Nephron (organoid): ENCODE results near the gene RAP1GAP2.
A peak's percentile ranks its signal among the peaks of the same experiment; 100 is the strongest.

Experiments used
- H3K27ac Mint-ChIP-seq, 3 experiments: 2 replicates each; pipeline ENCODE4 v1.8.0; 2020; ENCODE audit warnings: mixed read lengths in 3 of 3, mild to moderate bottlenecking in 2 of 3, moderate library complexity in 1 of 3
- H3K27me3 Mint-ChIP-seq: 2 replicates; pipeline ENCODE4 v1.8.0; 2021; ENCODE audit warnings: low read depth, mild to moderate bottlenecking, moderate library complexity, mixed read lengths
- H3K36me3 Mint-ChIP-seq: 2 replicates; pipeline ENCODE4 v1.8.0; 2020; ENCODE audit warnings: low read depth, mixed read lengths
- H3K4me1 Mint-ChIP-seq: 2 replicates; pipeline ENCODE4 v1.8.0; 2020; ENCODE audit warnings: mixed read lengths
- H3K4me3 Mint-ChIP-seq, 3 experiments: 2 replicates each; pipeline ENCODE4 v1.8.0; 2020; ENCODE audit warnings: mild to moderate bottlenecking in 3 of 3, mixed read lengths in 3 of 3, moderate library complexity in 2 of 3
- H3K9me3 Mint-ChIP-seq: 2 replicates; pipeline ENCODE4 v1.8.0; 2020; ENCODE audit warnings: mixed read lengths
- CTCF ChIP-seq, 3 experiments: fragments of 200-600 bp; sonication (generic); IDR thresholded peaks; one replicate each; pipeline ENCODE4 v1.5.0; 2021; ENCODE audit warnings: antibody characterized with exemption in 3 of 3; ENCODE audit not compliant: unreplicated experiment in 3 of 3

Gene RAP1GAP2

GRCh38 chr17:2796164-2797125 is at the start of gene RAP1GAP2:
Gene RAP1GAP2, plus strand, starts transcription at chr17:2796438. Its CDS starts 90 bp downstream, at chr17:2796528.
- H3K27me3 Mint-ChIP-seq = peaks cover 29% of the 10 kb centered on the region
- H3K36me3 Mint-ChIP-seq = no peaks in the 10 kb centered on the region
- no peak within 1 kb of the TSS for H3K4me3 Mint-ChIP-seq
- TF ChIP-seq CTCF (IDR thresholded peaks at IDR 0.05; ENCODE audit: unreplicated experiment in 3 of 3) = no peak
- H3K4me1 Mint-ChIP-seq = no peaks in the 10 kb centered on the region
- no peaks in the 10 kb centered on the region for H3K9me3 Mint-ChIP-seq
- H3K27ac Mint-ChIP-seq = peak within 1 kb of the TSS in 1 of 3 experiments; percentile 55

- H3K9me3 Mint-ChIP-seq = no peaks in the 10 kb centered on the region
- TF ChIP-seq CTCF (IDR thresholded peaks at IDR 0.05; ENCODE audit: unreplicated experiment in 3 of 3) = no peak
- H3K27ac Mint-ChIP-seq = no peak within 1 kb of the TSS
- peaks cover 84% of the 10 kb centered on the region for H3K27me3 Mint-ChIP-seq
- H3K4me1 Mint-ChIP-seq = peaks cover 4% of the 10 kb centered on the region
- no peaks in the 10 kb centered on the region for H3K36me3 Mint-ChIP-seq
- peak within 1 kb of the TSS; percentile 36 to 72 (median 37) for H3K4me3 Mint-ChIP-seq
These were observed 47.0 kb upstream of the RAP1GAP2 start, which contains the start of gene CCDC92B for GRCh38 chr17:2749058-2749783. Gene CCDC92B, minus strand, starts transcription at chr17:2749652. Its CDS starts 14,507 bp downstream, at chr17:2735145.

GRCh38 chr17:2749784-2750181 is 46.5 kb upstream of the RAP1GAP2 start:
- H3K36me3 Mint-ChIP-seq = no peaks in the 10 kb centered on the region
- H3K4me1 Mint-ChIP-seq = peaks cover 4% of the 10 kb centered on the region
- peak overlapping the region in 2 of 3 experiments; percentile 13 to 36 for H3K4me3 Mint-ChIP-seq
- H3K9me3 Mint-ChIP-seq = no peaks in the 10 kb centered on the region
- no peak overlapping the region for H3K27ac Mint-ChIP-seq
- peaks cover 84% of the 10 kb centered on the region for H3K27me3 Mint-ChIP-seq
- TF ChIP-seq CTCF (IDR thresholded peaks at IDR 0.05; ENCODE audit: unreplicated experiment in 3 of 3) = no peak

DNA sequence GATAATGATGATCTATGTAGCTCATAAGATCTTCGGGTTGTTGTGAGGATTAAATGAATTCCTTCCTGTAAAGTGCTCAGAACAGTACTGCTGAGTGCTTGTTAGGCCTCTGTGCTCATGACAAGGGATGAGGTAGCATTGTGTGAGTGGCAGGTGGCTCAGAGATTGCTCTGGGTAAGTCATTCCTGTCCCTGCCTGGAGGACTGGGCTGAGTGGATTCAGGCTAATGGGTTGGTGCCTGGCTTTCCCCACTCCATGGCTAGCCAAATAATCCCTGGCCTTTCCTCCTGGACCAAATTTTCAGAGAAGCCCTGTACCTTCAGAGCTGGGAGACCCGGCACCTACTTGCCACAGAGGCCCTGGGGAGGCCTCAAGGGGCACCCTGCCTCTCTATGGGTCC is 45.5 kb upstream of the RAP1GAP2 start:
- peaks cover 81% of the 10 kb centered on the region for H3K27me3 Mint-ChIP-seq
- H3K4me1 Mint-ChIP-seq = no peaks in the 10 kb centered on the region
- peak overlapping the region in 2 of 3 experiments; percentile 7 to 37 for H3K4me3 Mint-ChIP-seq
- H3K27ac Mint-ChIP-seq = no peak overlapping the region
- no peaks in the 10 kb centered on the region for H3K36me3 Mint-ChIP-seq
- no peaks in the 10 kb centered on the region for H3K9me3 Mint-ChIP-seq
- no peak for TF ChIP-seq CTCF (IDR thresholded peaks at IDR 0.05; ENCODE audit: unreplicated experiment in 3 of 3)

DNA sequence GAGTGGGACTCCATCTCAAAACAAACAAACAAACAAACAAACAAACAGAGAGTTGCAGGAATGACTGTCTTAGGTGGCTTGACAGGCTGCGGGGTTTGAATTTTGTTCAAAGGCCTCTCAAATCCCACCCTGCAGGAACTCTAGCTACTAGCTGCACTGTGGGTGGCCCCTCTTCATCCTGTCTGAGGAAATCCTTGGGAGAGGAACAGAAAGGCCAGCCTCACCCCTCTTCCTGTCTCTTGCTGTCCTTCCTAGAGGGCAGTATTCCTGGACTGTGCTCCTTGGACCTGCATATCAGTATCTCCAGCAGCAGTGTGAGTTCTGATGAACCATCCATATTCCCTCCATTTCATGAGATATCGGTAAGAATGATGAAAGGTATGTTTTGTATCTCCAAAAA is 44.7 kb upstream of the RAP1GAP2 start:
- Mint-ChIP-seq H3K4me1 (no peaks in the 10 kb centered on the region), H3K9me3 (no peaks in the 10 kb centered on the region), H3K4me3 (no peak overlapping the region), H3K27ac (no peak overlapping the region), H3K36me3 (no peaks in the 10 kb centered on the region), H3K27me3 (peaks cover 85% of the 10 kb centered on the region)
- TF ChIP-seq CTCF (IDR thresholded peaks at IDR 0.05; ENCODE audit: unreplicated experiment in 3 of 3) = no peak
